Measurements from ENCODE around the gene FARP1.

FARP1 gene

DNA sequence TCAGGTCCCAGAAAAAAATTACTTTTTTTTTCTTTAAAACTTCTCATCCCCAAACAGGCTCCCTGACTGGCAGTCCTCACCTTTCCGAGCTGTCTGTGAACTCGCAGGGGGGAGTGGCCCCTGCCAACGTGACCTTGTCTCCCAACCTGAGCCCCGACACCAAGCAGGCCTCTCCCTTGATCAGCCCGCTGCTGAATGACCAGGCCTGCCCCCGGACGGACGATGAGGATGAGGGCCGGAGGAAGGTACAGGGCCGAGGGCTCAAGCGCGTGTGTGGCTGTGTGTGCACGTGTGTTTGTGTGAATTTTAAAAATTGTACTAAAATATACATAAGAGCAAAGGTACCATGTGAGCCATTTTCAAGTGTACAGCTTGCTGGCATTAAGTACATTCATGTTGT is 266.4 kb downstream of the FARP1 start:
- H3K27ac ChIP-seq (ENCODE audit: extremely low read depth, low read depth, low read length): no peak overlapping the region
- no peak overlapping the region for H3K4me3 ChIP-seq (ENCODE audit: low read depth, low read length)
- POLR2A ChIA-PET: no interaction called here
- TF ChIP-seq ZNF175 (tag by site-specific recombination; IDR thresholded peaks at IDR 0.05) (no peak), ZIC2 (tag by site-specific recombination; IDR thresholded peaks at IDR 0.05) (no peak), ZNF223 (tag by site-specific recombination; IDR thresholded peaks at IDR 0.05) (no peak), TCF7L2 (IDR thresholded peaks at IDR 0.05; ENCODE audit: borderline replicate concordance, low read depth, low read length) (no peak), ZNF221 (tag by site-specific recombination; IDR thresholded peaks at IDR 0.05; ENCODE audit: borderline replicate concordance) (no peak), ZNF560 (tag by site-specific recombination; IDR thresholded peaks at IDR 0.05; ENCODE audit: borderline replicate concordance) (no peak), ZNF670 (tag by site-specific recombination; IDR thresholded peaks at IDR 0.05; ENCODE audit: low read depth) (no peak), ZNF701 (tag by site-specific recombination; IDR thresholded peaks at IDR 0.05) (no peak)
- TF ChIP-seq, protein P1, sequence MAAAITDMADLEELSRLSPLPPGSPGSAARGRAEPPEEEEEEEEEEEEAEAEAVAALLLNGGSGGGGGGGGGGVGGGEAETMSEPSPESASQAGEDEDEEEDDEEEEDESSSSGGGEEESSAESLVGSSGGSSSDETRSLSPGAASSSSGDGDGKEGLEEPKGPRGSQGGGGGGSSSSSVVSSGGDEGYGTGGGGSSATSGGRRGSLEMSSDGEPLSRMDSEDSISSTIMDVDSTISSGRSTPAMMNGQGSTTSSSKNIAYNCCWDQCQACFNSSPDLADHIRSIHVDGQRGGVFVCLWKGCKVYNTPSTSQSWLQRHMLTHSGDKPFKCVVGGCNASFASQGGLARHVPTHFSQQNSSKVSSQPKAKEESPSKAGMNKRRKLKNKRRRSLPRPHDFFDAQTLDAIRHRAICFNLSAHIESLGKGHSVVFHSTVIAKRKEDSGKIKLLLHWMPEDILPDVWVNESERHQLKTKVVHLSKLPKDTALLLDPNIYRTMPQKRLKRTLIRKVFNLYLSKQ (tag by site-specific recombination; IDR thresholded peaks at IDR 0.05; ENCODE audit: borderline replicate concordance): no peak
- TF ChIP-seq, protein P2, sequence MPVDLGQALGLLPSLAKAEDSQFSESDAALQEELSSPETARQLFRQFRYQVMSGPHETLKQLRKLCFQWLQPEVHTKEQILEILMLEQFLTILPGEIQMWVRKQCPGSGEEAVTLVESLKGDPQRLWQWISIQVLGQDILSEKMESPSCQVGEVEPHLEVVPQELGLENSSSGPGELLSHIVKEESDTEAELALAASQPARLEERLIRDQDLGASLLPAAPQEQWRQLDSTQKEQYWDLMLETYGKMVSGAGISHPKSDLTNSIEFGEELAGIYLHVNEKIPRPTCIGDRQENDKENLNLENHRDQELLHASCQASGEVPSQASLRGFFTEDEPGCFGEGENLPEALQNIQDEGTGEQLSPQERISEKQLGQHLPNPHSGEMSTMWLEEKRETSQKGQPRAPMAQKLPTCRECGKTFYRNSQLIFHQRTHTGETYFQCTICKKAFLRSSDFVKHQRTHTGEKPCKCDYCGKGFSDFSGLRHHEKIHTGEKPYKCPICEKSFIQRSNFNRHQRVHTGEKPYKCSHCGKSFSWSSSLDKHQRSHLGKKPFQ (tag by site-specific recombination; IDR thresholded peaks at IDR 0.05): no peak
- TF ChIP-seq, protein P3, sequence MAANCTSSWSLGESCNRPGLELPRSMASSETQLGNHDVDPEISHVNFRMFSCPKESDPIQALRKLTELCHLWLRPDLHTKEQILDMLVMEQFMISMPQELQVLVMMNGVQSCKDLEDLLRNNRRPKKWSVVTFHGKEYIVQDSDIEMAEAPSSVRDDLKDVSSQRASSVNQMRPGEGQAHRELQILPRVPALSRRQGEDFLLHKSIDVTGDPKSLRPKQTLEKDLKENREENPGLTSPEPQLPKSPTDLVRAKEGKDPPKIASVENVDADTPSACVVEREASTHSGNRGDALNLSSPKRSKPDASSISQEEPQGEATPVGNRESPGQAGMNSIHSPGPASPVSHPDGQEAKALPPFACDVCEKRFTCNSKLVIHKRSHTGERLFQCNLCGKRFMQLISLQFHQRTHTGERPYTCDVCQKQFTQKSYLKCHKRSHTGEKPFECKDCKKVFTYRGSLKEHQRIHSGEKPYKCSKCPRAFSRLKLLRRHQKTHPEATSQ (tag by site-specific recombination; IDR thresholded peaks at IDR 0.05): no peak
- TF ChIP-seq, protein P4, sequence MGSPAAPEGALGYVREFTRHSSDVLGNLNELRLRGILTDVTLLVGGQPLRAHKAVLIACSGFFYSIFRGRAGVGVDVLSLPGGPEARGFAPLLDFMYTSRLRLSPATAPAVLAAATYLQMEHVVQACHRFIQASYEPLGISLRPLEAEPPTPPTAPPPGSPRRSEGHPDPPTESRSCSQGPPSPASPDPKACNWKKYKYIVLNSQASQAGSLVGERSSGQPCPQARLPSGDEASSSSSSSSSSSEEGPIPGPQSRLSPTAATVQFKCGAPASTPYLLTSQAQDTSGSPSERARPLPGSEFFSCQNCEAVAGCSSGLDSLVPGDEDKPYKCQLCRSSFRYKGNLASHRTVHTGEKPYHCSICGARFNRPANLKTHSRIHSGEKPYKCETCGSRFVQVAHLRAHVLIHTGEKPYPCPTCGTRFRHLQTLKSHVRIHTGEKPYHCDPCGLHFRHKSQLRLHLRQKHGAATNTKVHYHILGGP (tag by site-specific recombination; IDR thresholded peaks at IDR 0.05): no peak
- TF ChIP-seq, protein P5, sequence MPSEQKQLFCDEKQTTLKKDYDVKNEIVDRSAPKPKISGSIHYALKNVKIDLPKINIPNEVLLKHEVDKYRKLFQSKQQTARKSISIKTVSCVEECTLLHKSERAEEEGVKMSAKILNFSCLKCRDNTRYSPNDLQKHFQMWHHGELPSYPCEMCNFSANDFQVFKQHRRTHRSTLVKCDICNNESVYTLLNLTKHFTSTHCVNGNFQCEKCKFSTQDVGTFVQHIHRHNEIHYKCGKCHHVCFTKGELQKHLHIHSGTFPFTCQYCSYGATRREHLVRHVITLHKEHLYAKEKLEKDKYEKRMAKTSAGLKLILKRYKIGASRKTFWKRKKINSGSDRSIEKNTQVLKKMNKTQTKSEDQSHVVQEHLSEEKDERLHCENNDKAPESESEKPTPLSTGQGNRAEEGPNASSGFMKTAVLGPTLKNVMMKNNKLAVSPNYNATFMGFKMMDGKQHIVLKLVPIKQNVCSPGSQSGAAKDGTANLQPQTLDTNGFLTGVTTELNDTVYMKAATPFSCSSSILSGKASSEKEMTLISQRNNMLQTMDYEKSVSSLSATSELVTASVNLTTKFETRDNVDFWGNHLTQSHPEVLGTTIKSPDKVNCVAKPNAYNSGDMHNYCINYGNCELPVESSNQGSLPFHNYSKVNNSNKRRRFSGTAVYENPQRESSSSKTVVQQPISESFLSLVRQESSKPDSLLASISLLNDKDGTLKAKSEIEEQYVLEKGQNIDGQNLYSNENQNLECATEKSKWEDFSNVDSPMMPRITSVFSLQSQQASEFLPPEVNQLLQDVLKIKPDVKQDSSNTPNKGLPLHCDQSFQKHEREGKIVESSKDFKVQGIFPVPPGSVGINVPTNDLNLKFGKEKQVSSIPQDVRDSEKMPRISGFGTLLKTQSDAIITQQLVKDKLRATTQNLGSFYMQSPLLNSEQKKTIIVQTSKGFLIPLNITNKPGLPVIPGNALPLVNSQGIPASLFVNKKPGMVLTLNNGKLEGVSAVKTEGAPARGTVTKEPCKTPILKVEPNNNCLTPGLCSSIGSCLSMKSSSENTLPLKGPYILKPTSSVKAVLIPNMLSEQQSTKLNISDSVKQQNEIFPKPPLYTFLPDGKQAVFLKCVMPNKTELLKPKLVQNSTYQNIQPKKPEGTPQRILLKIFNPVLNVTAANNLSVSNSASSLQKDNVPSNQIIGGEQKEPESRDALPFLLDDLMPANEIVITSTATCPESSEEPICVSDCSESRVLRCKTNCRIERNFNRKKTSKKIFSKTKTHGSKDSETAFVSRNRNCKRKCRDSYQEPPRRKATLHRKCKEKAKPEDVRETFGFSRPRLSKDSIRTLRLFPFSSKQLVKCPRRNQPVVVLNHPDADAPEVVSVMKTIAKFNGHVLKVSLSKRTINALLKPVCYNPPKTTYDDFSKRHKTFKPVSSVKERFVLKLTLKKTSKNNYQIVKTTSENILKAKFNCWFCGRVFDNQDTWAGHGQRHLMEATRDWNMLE (tag by site-specific recombination; conservative IDR thresholded peaks at IDR 0.05; ENCODE audit: low read depth): no peak
- H3K36me3 ChIP-seq (ENCODE audit: control insufficient read depth in 2 of 2, insufficient read depth in 1 of 2, low read length in 2 of 2): peaks cover 0 to 8% of the 10 kb centered on the region in 2 experiments; a peak in 1 of 3 replicates
- CTCF ChIA-PET: no interaction called here
- no peaks in the 10 kb centered on the region for H3K9me3 ChIP-seq (ENCODE audit: control insufficient read depth, insufficient read depth, low read depth, low read length)
- peaks cover 15% of the 10 kb centered on the region; the same call in 1 of the 2 replicates for H3K4me1 ChIP-seq (ENCODE audit: control insufficient read depth, insufficient read depth, low read length)

DNA sequence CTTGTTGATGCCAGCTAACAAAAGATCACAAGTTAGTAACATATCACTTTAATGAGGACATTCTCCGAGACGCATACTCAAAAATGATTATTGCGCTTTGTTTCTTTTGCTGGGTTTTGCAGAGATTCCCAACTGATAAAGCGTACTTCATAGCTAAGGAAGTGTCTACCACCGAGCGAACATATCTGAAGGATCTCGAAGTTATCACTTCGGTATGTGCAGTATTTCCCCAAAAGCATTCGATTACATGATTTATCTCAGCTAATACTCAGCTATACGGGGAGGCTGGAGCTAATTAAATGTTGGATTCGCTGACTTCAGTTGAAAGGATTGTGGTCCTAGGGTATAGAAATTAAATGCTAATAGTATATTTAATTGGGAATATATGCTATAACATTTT is 267.7 kb downstream of the FARP1 start:
- H3K27ac ChIP-seq (ENCODE audit: extremely low read depth, low read depth, low read length): no peak overlapping the region
- CTCF ChIA-PET: no interaction called here
- H3K4me1 ChIP-seq (ENCODE audit: control insufficient read depth, insufficient read depth, low read length): peaks cover 7% of the 10 kb centered on the region; the same call in 1 of the 2 replicates
- no peak overlapping the region for H3K4me3 ChIP-seq (ENCODE audit: low read depth, low read length)
- POLR2A ChIA-PET: no interaction called here
- H3K36me3 ChIP-seq (ENCODE audit: control insufficient read depth in 2 of 2, insufficient read depth in 1 of 2, low read length in 2 of 2): peaks cover 0 to 12% of the 10 kb centered on the region in 2 experiments; a peak in 1 of 3 replicates
- no peaks in the 10 kb centered on the region for H3K9me3 ChIP-seq (ENCODE audit: control insufficient read depth, insufficient read depth, low read depth, low read length)
- TF ChIP-seq ZNF747 (tag by site-specific recombination; IDR thresholded peaks at IDR 0.05) (no peak), ZNF302 (tag by site-specific recombination; IDR thresholded peaks at IDR 0.05; ENCODE audit: low read depth) (no peak), ZNF596 (tag by site-specific recombination; IDR thresholded peaks at IDR 0.05) (no peak), ZNF133 (tag by site-specific recombination; IDR thresholded peaks at IDR 0.05) (no peak)
- TF ChIP-seq, protein P6, sequence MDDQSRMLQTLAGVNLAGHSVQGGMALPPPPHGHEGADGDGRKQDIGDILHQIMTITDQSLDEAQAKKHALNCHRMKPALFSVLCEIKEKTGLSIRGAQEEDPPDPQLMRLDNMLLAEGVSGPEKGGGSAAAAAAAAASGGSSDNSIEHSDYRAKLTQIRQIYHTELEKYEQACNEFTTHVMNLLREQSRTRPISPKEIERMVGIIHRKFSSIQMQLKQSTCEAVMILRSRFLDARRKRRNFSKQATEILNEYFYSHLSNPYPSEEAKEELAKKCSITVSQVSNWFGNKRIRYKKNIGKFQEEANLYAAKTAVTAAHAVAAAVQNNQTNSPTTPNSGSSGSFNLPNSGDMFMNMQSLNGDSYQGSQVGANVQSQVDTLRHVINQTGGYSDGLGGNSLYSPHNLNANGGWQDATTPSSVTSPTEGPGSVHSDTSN (CRISPR knock-in tag; IDR thresholded peaks at IDR 0.05): no peak
- TF ChIP-seq, protein P7, sequence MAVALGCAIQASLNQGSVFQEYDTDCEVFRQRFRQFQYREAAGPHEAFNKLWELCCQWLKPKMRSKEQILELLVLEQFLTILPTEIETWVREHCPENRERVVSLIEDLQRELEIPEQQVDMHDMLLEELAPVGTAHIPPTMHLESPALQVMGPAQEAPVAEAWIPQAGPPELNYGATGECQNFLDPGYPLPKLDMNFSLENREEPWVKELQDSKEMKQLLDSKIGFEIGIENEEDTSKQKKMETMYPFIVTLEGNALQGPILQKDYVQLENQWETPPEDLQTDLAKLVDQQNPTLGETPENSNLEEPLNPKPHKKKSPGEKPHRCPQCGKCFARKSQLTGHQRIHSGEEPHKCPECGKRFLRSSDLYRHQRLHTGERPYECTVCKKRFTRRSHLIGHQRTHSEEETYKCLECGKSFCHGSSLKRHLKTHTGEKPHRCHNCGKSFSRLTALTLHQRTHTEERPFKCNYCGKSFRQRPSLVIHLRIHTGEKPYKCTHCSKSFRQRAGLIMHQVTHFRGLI (tag by site-specific recombination; IDR thresholded peaks at IDR 0.05): no peak
